ENCODE results near the gene PDIA2.

The PDIA2 gene

GRCh38 chr16:268141-269053 is 14.6 kb upstream of the PDIA2 start:
- DNase-seq, result no peak
- ATAC-seq, result no peak
- no peaks in the 10 kb centered on the region for H3K9me3 Mint-ChIP-seq
- H3K36me3 Mint-ChIP-seq (ENCODE audit: low read depth), result no peaks in the 10 kb centered on the region
- no peak overlapping the region for H3K27ac Mint-ChIP-seq
- H3K4me1 Mint-ChIP-seq, result no peaks in the 10 kb centered on the region
- H3K27me3 Mint-ChIP-seq, result no peaks in the 10 kb centered on the region
- H3K4me3 Mint-ChIP-seq, result no peak overlapping the region

GRCh38 chr16:269061-269796 is 13.7 kb upstream of the PDIA2 start:
- H3K4me3 Mint-ChIP-seq, result no peak overlapping the region
- no peaks in the 10 kb centered on the region for H3K36me3 Mint-ChIP-seq (ENCODE audit: low read depth)
- no peaks in the 10 kb centered on the region for H3K9me3 Mint-ChIP-seq
- DNase-seq, result no peak
- H3K4me1 Mint-ChIP-seq, result no peaks in the 10 kb centered on the region
- no peak for ATAC-seq
- H3K27me3 Mint-ChIP-seq, result no peaks in the 10 kb centered on the region
- no peak overlapping the region for H3K27ac Mint-ChIP-seq

DNA sequence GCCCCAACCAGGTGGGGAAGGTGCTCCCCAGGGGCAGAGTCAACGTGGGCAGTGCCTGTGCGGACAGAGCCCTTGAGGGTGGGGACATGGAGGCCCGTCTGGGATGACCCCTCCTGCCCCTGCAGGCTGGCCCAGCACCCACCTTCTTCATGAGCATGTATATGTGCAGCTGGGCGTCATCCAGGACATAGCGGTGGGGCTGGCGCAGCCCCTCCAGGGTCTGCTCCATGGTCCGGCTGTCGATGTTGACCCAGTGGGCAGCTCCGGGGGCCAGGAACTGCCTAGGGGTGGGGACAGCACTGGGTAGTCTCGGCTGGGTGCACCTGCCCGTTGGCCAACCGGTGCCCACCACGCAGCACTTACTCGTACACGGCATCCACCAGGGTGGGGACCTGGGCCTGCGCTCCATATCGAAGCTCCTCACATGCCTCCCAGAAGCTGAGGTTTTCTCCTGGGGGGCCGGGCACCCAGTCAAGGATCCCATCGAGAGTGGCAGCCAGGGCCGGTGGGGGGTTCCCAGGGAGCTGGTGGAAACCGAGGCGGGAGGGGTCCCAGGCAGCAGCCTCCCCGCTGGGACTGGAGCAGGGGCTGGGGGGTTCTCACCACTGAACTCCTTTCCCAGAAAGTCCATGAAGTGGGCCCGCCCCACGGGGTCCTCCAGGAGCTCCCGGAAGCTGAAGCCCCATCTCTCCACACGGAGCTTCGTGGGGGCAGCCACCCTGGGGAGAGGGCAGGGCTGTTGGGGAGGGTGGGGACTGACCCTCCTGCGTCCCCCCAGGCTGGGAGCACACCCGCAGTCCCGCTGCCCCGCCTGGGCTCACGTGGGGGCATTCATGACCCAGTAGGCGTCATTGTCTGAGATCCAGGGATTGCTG is 12.3 kb upstream of the PDIA2 start:
- Mint-ChIP-seq H3K4me3 (no peak overlapping the region), H3K4me1 (no peaks in the 10 kb centered on the region), H3K36me3 (ENCODE audit: low read depth) (no peaks in the 10 kb centered on the region), H3K27me3 (peaks cover 4% of the 10 kb centered on the region), H3K27ac (no peak overlapping the region), H3K9me3 (no peaks in the 10 kb centered on the region)
- ATAC-seq (no peak), DNase-seq (no peak)

- Mint-ChIP-seq H3K9me3 (no peaks in the 10 kb centered on the region), H3K27ac (no peak overlapping the region), H3K27me3 (peaks cover 16% of the 10 kb centered on the region), H3K4me1 (peaks cover 3% of the 10 kb centered on the region), H3K36me3 (ENCODE audit: low read depth) (no peaks in the 10 kb centered on the region), H3K4me3 (no peak overlapping the region)
- DNase-seq, result no peak
- ATAC-seq, result no peak
Measured at GRCh38 chr16:272633-273546, 10.1 kb upstream of the PDIA2 start.

GRCh38 chr16:273547-274421 is 9.2 kb upstream of the PDIA2 start:
- no peaks in the 10 kb centered on the region for H3K9me3 Mint-ChIP-seq
- no peak overlapping the region for H3K4me3 Mint-ChIP-seq
- H3K27me3 Mint-ChIP-seq, result peaks cover 18% of the 10 kb centered on the region
- H3K4me1 Mint-ChIP-seq, result peaks cover 4% of the 10 kb centered on the region
- DNase-seq (no peak), ATAC-seq (no peak)
- no peak overlapping the region for H3K27ac Mint-ChIP-seq
- H3K36me3 Mint-ChIP-seq (ENCODE audit: low read depth), result no peaks in the 10 kb centered on the region

- no peak overlapping the region for H3K4me3 Mint-ChIP-seq
- H3K4me1 Mint-ChIP-seq, result peaks cover 9% of the 10 kb centered on the region
- ATAC-seq (no peak), DNase-seq (peak; percentile 13)
- no peak overlapping the region for H3K27ac Mint-ChIP-seq
- no peaks in the 10 kb centered on the region for H3K9me3 Mint-ChIP-seq
- H3K27me3 Mint-ChIP-seq, result peaks cover 21% of the 10 kb centered on the region
- H3K36me3 Mint-ChIP-seq (ENCODE audit: low read depth), result no peaks in the 10 kb centered on the region
Measured at GRCh38 chr16:275041-275641, 7.8 kb upstream of the PDIA2 start.

DNA sequence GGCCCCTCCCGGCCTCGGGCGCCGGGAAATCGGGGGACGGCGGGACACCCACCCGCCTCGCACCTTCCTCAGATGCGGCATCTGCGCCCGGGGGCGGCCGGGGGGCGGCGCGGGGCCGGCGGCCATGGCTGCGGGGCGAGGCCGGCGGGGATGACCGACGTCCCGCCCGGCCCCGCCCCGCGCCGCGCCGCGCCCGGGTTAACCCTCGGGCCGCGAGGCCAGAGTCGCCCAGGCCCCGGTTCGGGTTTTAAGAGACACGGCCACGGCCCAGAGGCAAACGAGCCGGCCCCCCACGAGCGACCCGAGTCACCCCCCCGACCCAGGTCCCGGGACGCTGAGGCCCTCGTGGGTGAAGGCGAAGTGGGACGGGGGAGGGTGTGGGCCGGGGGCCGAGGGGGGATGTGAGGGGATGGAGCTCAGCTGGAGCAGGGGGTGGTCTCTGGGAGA is 7.2 kb upstream of the PDIA2 start, which contains the start of gene RGS11:
RGS11 (minus strand) TSS at position 159 of the 447 bp plus-strand sequence; CDS start at position 126, 33 bp downstream.
- H3K9me3 Mint-ChIP-seq, result no peaks in the 10 kb centered on the region
- H3K27me3 Mint-ChIP-seq, result peaks cover 21% of the 10 kb centered on the region
- no peak within 1 kb of the TSS for H3K27ac Mint-ChIP-seq
- peaks cover 9% of the 10 kb centered on the region for H3K4me1 Mint-ChIP-seq
- H3K36me3 Mint-ChIP-seq (ENCODE audit: low read depth), result no peaks in the 10 kb centered on the region
- DNase-seq (no peak), ATAC-seq (no peak)
- H3K4me3 Mint-ChIP-seq, result no peak within 1 kb of the TSS

- H3K4me1 Mint-ChIP-seq, result peaks cover 9% of the 10 kb centered on the region
- peaks cover 21% of the 10 kb centered on the region for H3K27me3 Mint-ChIP-seq
- H3K27ac Mint-ChIP-seq, result no peak overlapping the region
- DNase-seq, result no peak
- no peaks in the 10 kb centered on the region for H3K9me3 Mint-ChIP-seq
- H3K36me3 Mint-ChIP-seq (ENCODE audit: low read depth), result no peaks in the 10 kb centered on the region
- ATAC-seq, result no peak
- no peak overlapping the region for H3K4me3 Mint-ChIP-seq
Measured at GRCh38 chr16:276426-277077, 6.4 kb upstream of the PDIA2 start.

DNA sequence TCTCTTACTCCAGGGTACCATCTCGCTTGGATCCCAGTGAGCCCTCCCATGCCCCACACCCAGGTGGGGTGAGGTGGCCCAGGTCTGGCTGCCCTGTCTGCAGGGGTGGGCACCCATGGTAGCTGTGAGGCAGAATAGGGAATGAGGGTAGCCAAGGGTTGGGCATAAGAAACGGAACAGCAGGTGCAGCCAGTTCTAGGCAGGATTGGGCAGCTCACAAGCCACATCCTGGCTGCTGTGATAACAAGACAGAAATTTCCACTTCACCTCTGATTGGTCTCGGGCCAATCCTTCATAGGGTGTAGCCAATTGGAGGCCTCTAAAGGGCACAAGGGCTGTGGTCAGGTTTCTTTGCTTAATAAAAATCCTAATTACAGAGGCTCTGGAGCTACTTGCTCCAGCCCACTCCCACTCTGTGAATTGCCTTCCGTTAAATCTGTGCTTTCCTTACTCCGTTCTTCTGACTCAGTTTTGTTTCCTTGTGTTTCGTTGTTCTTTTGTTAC is 4.0 kb upstream of the PDIA2 start:
- Mint-ChIP-seq H3K36me3 (ENCODE audit: low read depth) (no peaks in the 10 kb centered on the region), H3K4me3 (no peak overlapping the region), H3K4me1 (peaks cover 9% of the 10 kb centered on the region), H3K27me3 (peaks cover 21% of the 10 kb centered on the region), H3K9me3 (no peaks in the 10 kb centered on the region), H3K27ac (no peak overlapping the region)
- ATAC-seq (peak; percentile 62), DNase-seq (peak; percentile 26)

- DNase-seq, result no peak
- Mint-ChIP-seq H3K9me3 (no peaks in the 10 kb centered on the region), H3K27ac (no peak overlapping the region), H3K36me3 (ENCODE audit: low read depth) (no peaks in the 10 kb centered on the region), H3K27me3 (peaks cover 21% of the 10 kb centered on the region), H3K4me1 (peaks cover 9% of the 10 kb centered on the region), H3K4me3 (no peak overlapping the region)
- ATAC-seq, result no peak
Measured at GRCh38 chr16:279531-279930, 3.4 kb upstream of the PDIA2 start.

DNA sequence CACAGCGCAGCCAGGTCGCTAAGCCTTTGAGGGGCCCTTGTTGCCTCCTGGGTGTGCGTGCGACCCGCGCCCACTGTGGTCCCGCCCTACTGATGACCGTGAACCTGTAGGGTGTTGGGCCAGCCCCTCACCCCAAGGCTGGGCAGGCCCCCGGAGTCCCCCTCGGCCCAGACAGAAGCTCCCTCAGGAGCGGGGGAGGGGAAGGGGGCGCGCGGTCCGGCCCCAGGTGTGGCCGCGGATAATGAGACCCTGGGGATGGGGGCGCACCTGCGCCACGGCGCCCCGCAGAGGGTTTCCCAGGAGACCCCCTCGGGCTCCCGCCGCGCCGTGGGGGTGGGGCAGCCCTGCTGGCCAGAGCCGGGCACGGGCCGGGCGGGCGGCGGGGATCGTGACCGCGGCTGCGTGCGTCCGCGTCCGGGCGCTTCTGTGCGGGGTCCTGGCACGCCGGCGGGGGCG is 2.9 kb upstream of the PDIA2 start:
- H3K36me3 Mint-ChIP-seq (ENCODE audit: low read depth), result no peaks in the 10 kb centered on the region
- peaks cover 9% of the 10 kb centered on the region for H3K4me1 Mint-ChIP-seq
- DNase-seq (no peak), ATAC-seq (no peak)
- no peak overlapping the region for H3K27ac Mint-ChIP-seq
- H3K9me3 Mint-ChIP-seq, result no peaks in the 10 kb centered on the region
- no peak overlapping the region for H3K4me3 Mint-ChIP-seq
- H3K27me3 Mint-ChIP-seq, result peaks cover 18% of the 10 kb centered on the region

DNA sequence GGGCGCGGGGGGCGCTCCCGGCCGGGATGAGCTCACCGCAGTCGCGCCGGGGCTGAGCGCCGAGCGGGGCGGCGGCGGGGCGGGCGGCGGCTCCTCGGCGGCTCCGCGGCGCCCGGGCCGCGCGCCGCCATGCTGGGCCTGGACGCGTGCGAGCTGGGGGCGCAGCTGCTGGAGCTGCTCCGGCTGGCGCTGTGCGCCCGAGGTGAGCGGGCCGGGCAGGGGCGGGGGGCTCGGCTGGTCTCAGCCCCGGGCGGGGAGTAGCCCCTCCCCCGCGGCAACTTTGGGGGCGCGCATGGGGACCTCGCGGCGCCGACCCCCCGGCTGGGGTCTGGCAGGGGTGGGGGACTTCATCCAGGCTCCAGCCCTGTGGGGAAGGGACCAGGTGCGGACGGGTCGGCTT is 2.4 kb upstream of the PDIA2 start, which contains the start of gene ARHGDIG:
ARHGDIG (plus strand) TSS at position 40 of the 400 bp plus-strand sequence; CDS start at position 130, 90 bp downstream.
- Mint-ChIP-seq H3K4me1 (peaks cover 9% of the 10 kb centered on the region), H3K36me3 (ENCODE audit: low read depth) (no peaks in the 10 kb centered on the region), H3K4me3 (no peak within 1 kb of the TSS), H3K27ac (no peak within 1 kb of the TSS), H3K9me3 (no peaks in the 10 kb centered on the region), H3K27me3 (peaks cover 17% of the 10 kb centered on the region)
- ATAC-seq, result peak; percentile 10
- DNase-seq, result no peak

Measured in activated naive CD8-positive, alpha-beta T cell treated with anti-CD3 and anti-CD28 coated beads, Interleukin-2, amount 50 U/mL, for 24 hours (primary cell).